ENCODE measurements around the gene RNF146. TPM values are rescaled to one million over a fixed set of nuclear protein-coding genes. Genes with fewer than 3 reads are reported as not detected.
"Not testable (repeated sequence)": the region's sequence is repeated elsewhere in the genome, so short reads cannot be mapped to it uniquely, and the experiment has no call there.

Gene RNF146
- total RNA-seq, 1 donor from 2014 or later: 121 TPM

- FAIRE-seq; DNase-seq (ENCODE audit: low spot score in 2 of 2): not testable (repeated sequence)
Observed at GRCh38 chr6:127331256-127331655, 64.6 kb downstream of the RNF146 start.

- no peak for FAIRE-seq
Observed at GRCh38 chr6:127332383-127332961, 65.8 kb downstream of the RNF146 start.

More at GRCh38 chr6:127332383-127332961, 65.8 kb downstream of the RNF146 start:
- DNase-seq (ENCODE audit: low spot score in 2 of 2): no peak

Small RNA genes within 50 kb of the gene (small RNA-seq; reads per million reads assigned to genes)
- gene RNA5SP217: not detected

Other genes starting within 250 kb of the RNF146 start
- 36.7 TPM for gene RSPO3, start 148.2 kb upstream of the RNF146 start, total RNA-seq
- gene ECHDC1, start 76.7 kb downstream of the RNF146 start, total RNA-seq: 49.7 TPM
- gene KIAA0408, start 192.5 kb downstream of the RNF146 start, total RNA-seq: 107 TPM

Data from frontal cortex (tissue), 4 donors.